ENCODE results near the gene SPON1. TPM values are rescaled to one million over a fixed set of nuclear protein-coding genes. Genes with fewer than 3 reads are reported as not detected.

SPON1 gene
- total and polyA plus RNA-seq, 2 of the 8 experiments (the other 6 are each of a cell fraction or from before 2014, with no cell fraction given), result 1.5 to 5.4 TPM

- H2BK120ac ChIP-seq (replicated peaks; ENCODE audit: low read depth, low read length), result no peak overlapping the region
- POLR2A ChIA-PET (ENCODE audit: partially characterized antibody), result no interaction called here
- 91% methylated on average over 3 of the region's 3 CpGs; no CpG with 5 or more reads in 1 of the 2 experiments for WGBS, 2 experiments (ENCODE audit: extremely low coverage in 1 of 2, insufficient coverage in 1 of 2, insufficient read length in 1 of 2, insufficient replicate concordance in 2 of 2, low coverage in 1 of 2, low lambda C conversion rate in 2 of 2, missing lambda C conversion rate in 1 of 2)
These were observed 35.5 kb upstream of the SPON1 start for GRCh38 chr11:13926981-13927380.

More at GRCh38 chr11:13926981-13927380, 35.5 kb upstream of the SPON1 start:
- H3K27me3 ChIP-seq (replicated peaks in 1 of 4; ENCODE audit: control insufficient read depth in 3 of 4, extremely low read depth in 1 of 4, insufficient read depth in 3 of 4, low read length in 3 of 4), result no peaks in the 10 kb centered on the region
- no peaks in the 10 kb centered on the region for H3K36me3 ChIP-seq (ENCODE audit: control insufficient read depth in 2 of 4, insufficient read depth in 4 of 4, low read length in 3 of 4)
- no peak overlapping the region for H3K23ac ChIP-seq (ENCODE audit: insufficient read length)
- no peaks in the 10 kb centered on the region for H3K79me2 ChIP-seq (ENCODE audit: control insufficient read depth in 1 of 2, insufficient read depth in 2 of 2, low read length in 2 of 2)
- CTCF ChIA-PET (ENCODE audit: partially characterized antibody), result interaction anchor here (0.6 to 1.3 kb wide), 3 partner anchors 31 to 711 kb away, joined by 3 to 4 read pairs (median 3); no protein-coding TSS in a partner anchor
- no peak overlapping the region for H2BK12ac ChIP-seq (ENCODE audit: low read depth, low read length)
- DNase-seq (ENCODE audit: low read depth in 1 of 2, low spot score in 2 of 2) (no peak), FAIRE-seq (no peak)
- H3K9me3 ChIP-seq (ENCODE audit: insufficient read depth in 2 of 2, low read depth in 1 of 2, low read length in 1 of 2), result no peaks in the 10 kb centered on the region; a peak in 1 of 4 replicates
- H4K8ac ChIP-seq (ENCODE audit: extremely low read depth, insufficient read depth, low read length), result no peak overlapping the region
- H2AK5ac ChIP-seq (ENCODE audit: low read depth, low read length), result no peak overlapping the region
- no peaks in the 10 kb centered on the region for H3K79me1 ChIP-seq (ENCODE audit: low read depth, low read length)
- no peak overlapping the region for H4K91ac ChIP-seq (replicated peaks; ENCODE audit: insufficient read length, low read length)
- no peaks in the 10 kb centered on the region for H4K20me1 ChIP-seq (replicated peaks in 1 of 2; ENCODE audit: control insufficient read depth in 1 of 2, insufficient read depth in 2 of 2, low read length in 2 of 2)
- H3K4me3 ChIP-seq (ENCODE audit: extremely low read depth in 1 of 4, insufficient read depth in 2 of 4, low read depth in 3 of 4, low read length in 4 of 4), result no peak overlapping the region
- no peak overlapping the region for H3K27ac ChIP-seq (ENCODE audit: low read depth, low read length)
- no peak overlapping the region for H4K5ac ChIP-seq (ENCODE audit: insufficient read length, low read depth, low read length)
- TF ChIP-seq POLR2A (IDR thresholded peaks at IDR 0.05; ENCODE audit: control extremely low read depth in 1 of 2, low read depth in 2 of 2, low read length in 2 of 2) (no peak), RNF2 (IDR thresholded peaks at IDR 0.05; ENCODE audit: borderline replicate concordance, low read depth, low read length, missing control alignments, poor library complexity, severe bottlenecking) (no peak), KDM1A (IDR thresholded peaks at IDR 0.05; ENCODE audit: borderline replicate concordance, low read length) (no peak), SIX5 (IDR thresholded peaks at IDR 0.05; ENCODE audit: low read depth, low read length) (no peak), GABPA (IDR thresholded peaks at IDR 0.05; ENCODE audit: borderline replicate concordance, insufficient read depth, low read length) (no peak), PHF8 (conservative IDR thresholded peaks at IDR 0.05; ENCODE audit: low read depth, low read length) (no peak)
- peaks cover 0 to 3% (median 1%) of the 10 kb centered on the region in 4 experiments; a peak in 5 of 7 replicates for H3K4me1 ChIP-seq (replicated peaks in 1 of 4; ENCODE audit: control insufficient read depth in 3 of 4, insufficient read depth in 4 of 4, low read length in 3 of 4)
- H2AFZ ChIP-seq (ENCODE audit: low read length), result no peak overlapping the region
- H3K14ac ChIP-seq (ENCODE audit: insufficient read length), result no peak overlapping the region
- H3K9ac ChIP-seq (replicated peaks in 1 of 4; ENCODE audit: extremely low read depth in 1 of 4, low read depth in 3 of 4, low read length in 3 of 4), result no peak overlapping the region
- H2BK20ac ChIP-seq (ENCODE audit: low read length), result no peak overlapping the region
- H3K56ac ChIP-seq (replicated peaks; ENCODE audit: insufficient read length, low read depth, low read length), result no peak overlapping the region
- H3K23me2 ChIP-seq (ENCODE audit: low read depth, low read length), result no peaks in the 10 kb centered on the region
- no peak overlapping the region for H3K18ac ChIP-seq (ENCODE audit: extremely low read depth, low read length)
- H2BK15ac ChIP-seq (ENCODE audit: low read length), result no peak overlapping the region
- H3K4ac ChIP-seq (replicated peaks; ENCODE audit: insufficient read length, low read depth, low read length), result no peak overlapping the region
- H3K4me2 ChIP-seq (ENCODE audit: insufficient read depth in 1 of 2, low read depth in 2 of 2, low read length in 2 of 2), result no peak overlapping the region
- H2BK5ac ChIP-seq (ENCODE audit: low read depth, low read length), result no peak overlapping the region
